Thyroid gland (tissue), 4 donors: Measurements from ENCODE around the gene BUB1B. TPM values are rescaled to one million over a fixed set of nuclear protein-coding genes. Genes with fewer than 3 reads are reported as not detected.

Experiments used
- DNase-seq, 2 donors: peaks; one replicate each; pipeline ENCODE4 v3.0.0-alpha.2; 2019
- H3K27ac ChIP-seq, 3 donors: fragments of 200-600 bp; sonication (generic); 1 replicate in 2 of 3; 2 replicates in 1 of 3; pipeline ENCODE4 v1.5.1; 2016 to 2019; ENCODE audit warnings: mild to moderate bottlenecking in 1 of 3, moderate library complexity in 1 of 3
- H3K27me3 ChIP-seq: fragments of 200-600 bp; sonication (generic); one replicate; pipeline ENCODE4 v1.5.1; 2019
- H3K36me3 ChIP-seq, 2 donors: fragments of 200-600 bp; sonication (generic); one replicate each; pipeline ENCODE4 v1.5.1; 2016 to 2019
- H3K4me1 ChIP-seq, 2 donors: fragments of 200-600 bp; sonication (generic); one replicate each; pipeline ENCODE4 v1.5.1; 2017 to 2019
- H3K4me3 ChIP-seq, 3 donors: fragments of 200-600 bp; sonication (generic); replicated peaks in 1 of 3; 1 replicate in 2 of 3; 2 replicates in 1 of 3; pipeline ENCODE4 v1.5.1; 2016; ENCODE audit warnings: mild to moderate bottlenecking in 1 of 3
- H3K9me3 ChIP-seq: fragments of 200-600 bp; sonication (generic); one replicate; pipeline ENCODE4 v1.5.1; 2017
- CTCF ChIP-seq, 6 experiments: fragments of 200-600 bp in 3 of 6; fragments of 450-650 bp in 3 of 6; sonication (generic) in 3 of 6; IDR thresholded peaks; one replicate each; pipeline ENCODE4 v1.5.1; 2016 to 2019; ENCODE audit warnings: antibody characterized with exemption in 6 of 6, mild to moderate bottlenecking in 2 of 6, inconsistent platforms in 1 of 6, moderate library complexity in 1 of 6
- POLR2A ChIP-seq, 2 donors: fragments of 450-650 bp; IDR thresholded peaks; one replicate each; pipeline ENCODE4 v1.6.1; 2017; ENCODE audit warnings: antibody characterized with exemption in 2 of 2, mild to moderate bottlenecking in 2 of 2, moderate library complexity in 1 of 2
- WGBS, 2 donors: methylation state at CpG; one replicate each; pipeline ENCODE4 v1.1.5; 2017; 5-methylcytosine and 5-hydroxymethylcytosine counted together
- intact Hi-C: fragments of 100-400 bp; cut with DNase I; formaldehyde crosslinking; loops from one replicate; pipeline ENCODE4 v1.15.1; 2023
- total RNA-seq, 4 donors: library from RNA; depleted of rRNA; stranded (reverse); fragments of >200 nt; gene quantifications; one replicate each; pipeline ENCODE4 v1.2.3, GENCODE V29; 2016

The BUB1B gene
- total RNA-seq, 4 donors from 2014 or later = 0.20 to 3.7 (median 1.4) TPM

- Histone ChIP-seq H3K27me3 (no peaks in the 10 kb centered on the region), H3K27ac (no peak overlapping the region), H3K9me3 (no peaks in the 10 kb centered on the region), H3K36me3 (no peaks in the 10 kb centered on the region), H3K4me3 (no peak overlapping the region), H3K4me1 (peaks cover 12 to 17% of the 10 kb centered on the region in 2 donors)
- WGBS, 2 donors = 70 to 80% methylated on average over 4 of the region's 4 CpGs
- DNase-seq = no peak
- intact Hi-C loops = no loop called here
- TF ChIP-seq POLR2A (IDR thresholded peaks at IDR 0.05) = no peak
- TF ChIP-seq CTCF (IDR thresholded peaks at IDR 0.05) = no peak
Observed at GRCh38 chr15:40234783-40235182, 73.9 kb downstream of the BUB1B start.

GRCh38 chr15:40235201-40235885 is 74.5 kb downstream of the BUB1B start:
- H3K9me3 ChIP-seq = no peaks in the 10 kb centered on the region
- TF ChIP-seq POLR2A (IDR thresholded peaks at IDR 0.05) = no peak
- no peak for TF ChIP-seq CTCF (IDR thresholded peaks at IDR 0.05)
- no peaks in the 10 kb centered on the region for H3K36me3 ChIP-seq
- WGBS, 2 donors = 87 to 90% methylated on average over 4 of the region's 4 CpGs
- intact Hi-C loops = no loop called here
- no peak overlapping the region for H3K27ac ChIP-seq
- H3K27me3 ChIP-seq = no peaks in the 10 kb centered on the region
- DNase-seq = no peak
- no peak overlapping the region for H3K4me3 ChIP-seq
- H3K4me1 ChIP-seq = peaks cover 18 to 20% of the 10 kb centered on the region in 2 donors

GRCh38 chr15:40238532-40239403 is 77.9 kb downstream of the BUB1B start, which contains the start of gene PAK6:
Gene PAK6 (plus strand): TSS chr15:40239063. CDS start chr15:40264786, 25,723 bp downstream.
- no peak for TF ChIP-seq CTCF (IDR thresholded peaks at IDR 0.05)
- TF ChIP-seq POLR2A (IDR thresholded peaks at IDR 0.05) = peak in 1 of 2 donors; percentile 75
- Histone ChIP-seq H3K27me3 (no peaks in the 10 kb centered on the region), H3K27ac (peak within 1 kb of the TSS; percentile 28 to 83 (median 67)), H3K4me1 (peaks cover 23 to 27% of the 10 kb centered on the region in 2 donors), H3K36me3 (no peaks in the 10 kb centered on the region), H3K4me3 (peak within 1 kb of the TSS in 1 of 3 donors; percentile 21), H3K9me3 (no peaks in the 10 kb centered on the region)
- WGBS, 2 donors = 9% methylated on average over 25 to 29 of the region's 39 CpGs
- peak; percentile 94 for DNase-seq
- intact Hi-C loops = no loop called here

- intact Hi-C loops = no loop called here
- TF ChIP-seq POLR2A (IDR thresholded peaks at IDR 0.05) (no peak), CTCF (IDR thresholded peaks at IDR 0.05) (no peak)
- DNase-seq = no peak
- 5 to 23% methylated on average over 3 to 5 of the region's 5 CpGs for WGBS, 2 donors
- H3K9me3 ChIP-seq = no peaks in the 10 kb centered on the region
- peak overlapping the region; percentile 28 to 83 (median 67) for H3K27ac ChIP-seq
- H3K27me3 ChIP-seq = no peaks in the 10 kb centered on the region
- peak overlapping the region in 1 of 3 donors; percentile 21 for H3K4me3 ChIP-seq
- H3K36me3 ChIP-seq = no peaks in the 10 kb centered on the region
- peaks cover 23 to 27% of the 10 kb centered on the region in 2 donors for H3K4me1 ChIP-seq
Observed at GRCh38 chr15:40239404-40239692, 78.5 kb downstream of the BUB1B start.
